ENCODE data around the gene KIAA1671.

Gene KIAA1671

DNA sequence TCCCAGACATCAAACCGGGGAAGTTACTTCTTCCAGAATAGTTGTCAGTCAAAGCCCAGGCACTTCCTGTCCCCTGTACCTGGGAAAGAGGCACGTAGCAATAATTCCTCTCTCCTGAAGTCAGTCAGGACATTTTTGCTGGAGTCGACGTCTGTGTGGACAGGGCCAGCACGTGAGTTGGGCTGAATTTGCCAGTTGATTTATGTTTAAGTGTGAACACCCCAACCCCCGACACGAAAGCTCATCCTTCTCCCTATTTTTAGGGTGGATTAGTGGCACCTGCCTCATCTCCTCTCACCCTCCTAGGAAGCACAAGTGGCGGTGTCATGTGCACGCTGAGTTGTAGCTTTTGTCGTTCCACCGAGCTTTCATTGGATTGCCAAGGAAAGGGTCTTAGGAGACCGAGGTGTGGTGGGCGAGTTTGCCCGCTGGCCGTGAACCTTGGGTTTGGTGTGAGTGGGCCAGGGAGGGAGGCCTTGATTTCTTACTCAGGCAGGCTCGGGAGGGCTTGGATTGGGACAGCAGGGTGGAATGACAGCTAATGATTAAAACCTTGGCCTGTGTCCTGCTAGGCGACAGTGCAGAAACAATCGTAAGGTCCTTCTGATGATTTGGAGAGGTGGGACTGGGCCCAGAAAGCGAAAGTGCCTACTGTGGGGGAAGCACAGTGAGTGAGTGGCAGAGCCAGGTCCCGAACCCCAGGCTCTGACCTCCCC, 160.2 kb downstream of the KIAA1671 start:
- H3K4me3 ChIP-seq (ENCODE audit: low read depth, low read length) = peak overlapping the region; percentile 64
- DNase-seq (ENCODE audit: low read depth) = no peak
- TF ChIP-seq, protein P1, sequence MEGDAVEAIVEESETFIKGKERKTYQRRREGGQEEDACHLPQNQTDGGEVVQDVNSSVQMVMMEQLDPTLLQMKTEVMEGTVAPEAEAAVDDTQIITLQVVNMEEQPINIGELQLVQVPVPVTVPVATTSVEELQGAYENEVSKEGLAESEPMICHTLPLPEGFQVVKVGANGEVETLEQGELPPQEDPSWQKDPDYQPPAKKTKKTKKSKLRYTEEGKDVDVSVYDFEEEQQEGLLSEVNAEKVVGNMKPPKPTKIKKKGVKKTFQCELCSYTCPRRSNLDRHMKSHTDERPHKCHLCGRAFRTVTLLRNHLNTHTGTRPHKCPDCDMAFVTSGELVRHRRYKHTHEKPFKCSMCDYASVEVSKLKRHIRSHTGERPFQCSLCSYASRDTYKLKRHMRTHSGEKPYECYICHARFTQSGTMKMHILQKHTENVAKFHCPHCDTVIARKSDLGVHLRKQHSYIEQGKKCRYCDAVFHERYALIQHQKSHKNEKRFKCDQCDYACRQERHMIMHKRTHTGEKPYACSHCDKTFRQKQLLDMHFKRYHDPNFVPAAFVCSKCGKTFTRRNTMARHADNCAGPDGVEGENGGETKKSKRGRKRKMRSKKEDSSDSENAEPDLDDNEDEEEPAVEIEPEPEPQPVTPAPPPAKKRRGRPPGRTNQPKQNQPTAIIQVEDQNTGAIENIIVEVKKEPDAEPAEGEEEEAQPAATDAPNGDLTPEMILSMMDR (IDR thresholded peaks at IDR 0.05; ENCODE audit: control insufficient read depth, extremely low read depth, insufficient read depth) = no peak

DNA sequence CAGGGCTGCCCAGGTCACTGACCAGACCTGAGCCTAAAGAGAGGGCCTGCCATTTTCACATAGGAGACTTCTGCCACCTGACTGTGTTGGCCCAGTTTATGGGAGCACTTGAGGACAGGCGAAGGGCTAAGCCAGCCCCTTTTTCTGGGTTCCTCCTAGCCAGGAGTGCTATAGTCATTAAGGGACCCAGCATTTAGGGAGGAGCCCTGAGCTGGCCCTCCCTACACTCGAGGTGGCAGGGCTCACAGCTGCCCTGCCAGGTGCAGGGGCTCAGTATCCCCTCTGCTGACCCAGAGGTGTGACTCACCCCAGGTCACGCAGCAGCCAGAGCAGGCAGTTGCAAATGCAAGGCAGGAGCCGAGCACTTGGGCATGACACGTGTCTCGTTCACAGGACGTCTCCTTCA, 160.8 kb downstream of the KIAA1671 start:
- DNase-seq (ENCODE audit: low read depth) = no peak

DNA sequence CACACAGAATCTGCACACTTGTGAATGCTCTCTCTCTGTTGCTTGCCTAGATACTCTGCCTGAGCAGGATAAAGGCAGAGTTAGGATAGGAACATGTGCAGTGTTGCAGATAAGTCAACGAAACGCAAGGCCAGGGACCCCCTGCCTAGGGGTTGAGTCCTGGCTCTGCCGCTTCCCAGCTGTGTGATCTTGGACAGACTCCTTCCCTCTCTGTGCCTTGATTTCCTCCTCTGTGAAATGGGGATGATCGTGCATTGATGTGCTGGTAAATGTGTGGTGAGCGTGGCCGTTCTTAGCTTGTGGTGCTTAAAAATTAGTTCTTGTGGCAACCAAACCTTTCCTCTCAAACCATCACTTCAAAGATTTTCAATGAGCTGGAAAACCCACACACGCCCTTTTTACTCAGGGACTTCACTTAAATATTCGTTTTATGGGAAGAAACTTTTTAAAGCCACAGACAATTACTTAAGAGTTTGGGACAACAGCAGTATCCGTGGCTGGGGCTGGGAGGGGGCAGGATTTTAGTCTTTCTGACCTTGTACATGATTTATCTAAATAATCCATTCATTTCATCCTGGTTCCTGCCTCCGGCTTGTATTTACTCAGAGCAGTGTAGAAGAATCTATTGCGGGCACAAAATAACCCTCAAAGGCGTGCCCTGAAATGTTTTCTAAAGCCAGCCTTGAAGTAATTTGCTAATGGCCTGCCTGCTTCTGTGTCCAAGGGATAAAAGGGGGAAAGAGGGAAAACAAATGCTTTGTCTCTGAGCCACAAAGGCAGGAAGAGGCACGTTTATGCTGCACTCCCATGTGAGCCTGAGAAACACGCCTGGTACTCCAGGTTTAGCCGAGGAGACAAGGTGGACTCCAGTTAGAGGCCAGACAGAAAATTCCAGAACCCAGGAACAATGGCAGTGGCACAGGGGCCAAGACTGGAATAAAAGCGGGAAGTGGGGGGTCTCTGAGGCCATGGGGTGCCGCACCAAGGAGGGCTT, 162.2 kb downstream of the KIAA1671 start:
- DNase-seq (ENCODE audit: low read depth) = no peak
- no peak overlapping the region for H3K4me3 ChIP-seq (ENCODE audit: low read depth, low read length)
- TF ChIP-seq, protein P1 (IDR thresholded peaks at IDR 0.05; ENCODE audit: control insufficient read depth, extremely low read depth, insufficient read depth) = no peak

More for the DNA sequence above, 160.8 kb downstream of the KIAA1671 start:
- no peak overlapping the region for H3K4me3 ChIP-seq (ENCODE audit: low read depth, low read length)
- TF ChIP-seq, protein P1 (IDR thresholded peaks at IDR 0.05; ENCODE audit: control insufficient read depth, extremely low read depth, insufficient read depth) = no peak

DNA sequence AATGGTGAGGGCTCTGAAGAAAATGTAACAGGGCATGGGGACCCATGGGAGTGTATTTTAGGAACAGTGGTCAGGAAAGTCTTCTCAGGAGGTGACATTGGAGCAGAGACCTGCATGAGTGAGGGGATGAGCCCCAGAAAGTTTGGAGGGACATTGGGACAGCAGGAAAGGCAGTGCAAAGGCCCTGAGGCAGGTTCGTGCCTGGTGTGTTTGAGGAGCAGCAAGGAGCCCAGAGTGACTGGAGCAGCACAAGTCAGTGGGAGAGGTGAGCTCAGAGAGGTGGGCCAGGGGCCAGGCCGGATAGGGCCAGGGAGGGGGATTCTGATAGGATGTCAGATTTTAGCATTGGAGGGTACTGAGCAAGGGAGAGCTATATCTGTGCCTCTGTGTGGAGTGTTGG, 167.1 kb downstream of the KIAA1671 start:
- H3K4me3 ChIP-seq (ENCODE audit: low read depth, low read length) = no peak overlapping the region
- no peak for DNase-seq (ENCODE audit: low read depth)
- TF ChIP-seq, protein P1 (IDR thresholded peaks at IDR 0.05; ENCODE audit: control insufficient read depth, extremely low read depth, insufficient read depth) = no peak

DNA sequence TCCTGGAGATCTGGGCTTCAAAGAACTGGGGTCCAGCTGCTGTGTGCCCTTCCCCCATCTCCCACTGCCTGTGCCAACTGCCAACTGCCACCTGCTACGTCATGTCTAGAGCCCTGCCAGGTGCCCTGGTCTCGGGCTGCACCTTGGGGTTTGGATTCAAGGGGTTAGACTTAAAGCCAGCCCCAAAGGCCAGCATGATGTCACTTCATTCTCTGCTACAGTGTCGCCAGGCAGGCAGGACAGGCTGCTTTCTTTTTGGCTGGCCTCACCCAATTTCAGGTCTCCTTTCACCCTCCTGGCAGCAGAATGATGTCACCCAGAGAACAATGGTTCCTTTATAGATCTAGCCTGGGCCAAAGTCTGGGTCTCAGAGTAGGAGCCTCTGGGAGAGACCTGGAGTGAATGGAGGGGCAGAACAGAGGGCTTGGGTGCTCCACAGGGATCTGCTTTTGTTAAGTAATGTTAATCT, 167.6 kb downstream of the KIAA1671 start:
- H3K4me3 ChIP-seq (ENCODE audit: low read depth, low read length) = no peak overlapping the region
- TF ChIP-seq, protein P1 (IDR thresholded peaks at IDR 0.05; ENCODE audit: control insufficient read depth, extremely low read depth, insufficient read depth) = no peak
- peak; percentile 48 for DNase-seq (ENCODE audit: low read depth)

DNA sequence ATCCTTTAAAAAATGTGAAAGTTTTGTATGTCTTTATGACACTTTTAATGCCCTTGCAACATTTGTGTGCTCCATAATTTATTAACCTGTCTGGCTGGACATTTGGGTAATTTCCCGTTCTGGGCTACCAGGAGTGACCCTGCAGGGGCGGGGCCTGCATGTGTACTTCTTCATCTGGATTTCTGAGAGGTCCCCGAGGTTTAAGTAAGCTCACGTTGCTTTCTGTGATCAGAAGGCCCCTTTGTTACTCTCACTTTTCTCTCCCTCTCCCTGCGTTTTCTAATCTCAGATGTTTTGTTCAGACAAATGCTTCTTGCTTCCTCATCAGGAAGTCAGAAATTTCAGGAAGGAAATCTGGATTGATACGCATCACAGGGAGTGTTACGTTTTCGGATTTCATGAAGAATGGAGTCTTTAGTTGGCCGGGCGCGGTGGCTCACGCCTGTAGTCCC, 168.3 kb downstream of the KIAA1671 start:
- DNase-seq (ENCODE audit: low read depth) = no peak
- TF ChIP-seq, protein P1 (IDR thresholded peaks at IDR 0.05; ENCODE audit: control insufficient read depth, extremely low read depth, insufficient read depth) = no peak
- no peak overlapping the region for H3K4me3 ChIP-seq (ENCODE audit: low read depth, low read length)
